GM23248 (cell line): ENCODE results near the gene UBE3D.

Experiments used
- EZH2 ChIP-seq: fragments of 200-600 bp; sonication (generic); IDR thresholded peaks from 2 replicates; pipeline ENCODE4 v1.6.1; 2018; ENCODE audit warnings: antibody characterized with exemption, mild to moderate bottlenecking; ENCODE audit not compliant: insufficient read depth, poor library complexity, severe bottlenecking
- EZH2phosphoT487 ChIP-seq: fragments of 200-600 bp; sonication (generic); IDR thresholded peaks from 2 replicates; pipeline ENCODE4 v1.6.1; 2018; ENCODE audit warnings: antibody characterized with exemption, moderate library complexity, mild to moderate bottlenecking, low read depth; ENCODE audit not compliant: insufficient read depth

- no peak for TF ChIP-seq EZH2
- TF ChIP-seq EZH2phosphoT487: no peak
Observed at GRCh38 chr6:82889143-82889542, 176.5 kb downstream of the UBE3D start.
